ENCODE results near the gene MAP2K7. TPM values are rescaled to one million over a fixed set of nuclear protein-coding genes. Genes with fewer than 3 reads are reported as not detected.

Gene MAP2K7
- total RNA-seq, 4 donors from 2014 or later, result 11.9 to 125 (median 20.9) TPM

DNA sequence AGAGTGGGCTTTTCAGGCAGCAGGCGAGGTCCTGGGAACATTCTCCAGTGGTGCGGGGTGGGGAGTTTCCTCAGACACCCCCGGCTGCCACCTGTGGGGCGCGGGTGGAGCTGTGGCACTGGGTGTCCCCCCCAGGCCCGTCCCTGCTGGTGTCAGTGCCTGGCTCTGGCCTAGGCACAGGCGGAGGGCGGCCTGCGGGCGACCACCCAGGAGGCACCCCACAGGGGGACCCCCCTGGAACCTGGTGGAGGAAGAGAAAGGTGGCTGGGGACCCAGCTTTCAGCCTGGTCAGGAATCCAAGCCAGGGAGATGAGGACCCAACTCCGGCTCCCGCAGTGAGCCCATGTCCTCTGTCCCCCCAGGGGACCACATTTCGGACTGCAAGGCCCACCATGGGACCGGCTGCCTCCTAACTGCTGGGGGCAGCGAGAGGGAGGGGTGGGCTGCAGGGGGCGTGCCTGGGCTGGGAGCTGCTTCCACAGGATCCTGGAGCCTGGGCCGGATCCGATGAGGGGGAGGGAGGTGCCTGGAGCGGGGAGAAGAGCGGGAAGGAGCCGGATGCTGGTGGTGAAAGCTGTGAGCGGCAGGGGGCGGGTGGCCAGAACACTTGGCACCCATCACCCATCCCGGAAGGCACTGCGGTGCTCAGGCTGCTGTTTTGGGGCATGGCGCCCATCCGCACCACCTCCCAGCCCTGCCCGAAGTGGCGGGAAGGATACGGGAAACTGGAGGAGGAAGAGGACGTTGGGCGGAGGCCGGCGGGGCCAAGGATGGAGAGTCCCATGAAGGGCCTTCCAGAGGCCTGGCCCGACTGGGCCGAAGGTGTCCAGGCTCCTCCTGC is 27.8 kb downstream of the MAP2K7 start:
- 70 to 85% methylated on average over 2 to 31 of the region's 36 CpGs for WGBS, 2 donors (ENCODE audit: low coverage in 1 of 2)
- H3K9me3 ChIP-seq, result no peaks in the 10 kb centered on the region
- in situ Hi-C loops (cut with MboI; ENCODE audit: low pct_ligation_motif_present in 1 of 4, low pct_unique_long_range_greater_than_20kb in 1 of 4, low sequenced_read_pairs in 3 of 4), result no loop called here
- peak overlapping the region; percentile 44 to 91 (median 83) for H3K27ac ChIP-seq
- H3K4me1 ChIP-seq, result peaks cover 18 to 34% (median 26%) of the 10 kb centered on the region in 4 donors
- TF ChIP-seq POLR2AphosphoS5 (IDR thresholded peaks at IDR 0.05), result no peak
- TF ChIP-seq, protein P1, sequence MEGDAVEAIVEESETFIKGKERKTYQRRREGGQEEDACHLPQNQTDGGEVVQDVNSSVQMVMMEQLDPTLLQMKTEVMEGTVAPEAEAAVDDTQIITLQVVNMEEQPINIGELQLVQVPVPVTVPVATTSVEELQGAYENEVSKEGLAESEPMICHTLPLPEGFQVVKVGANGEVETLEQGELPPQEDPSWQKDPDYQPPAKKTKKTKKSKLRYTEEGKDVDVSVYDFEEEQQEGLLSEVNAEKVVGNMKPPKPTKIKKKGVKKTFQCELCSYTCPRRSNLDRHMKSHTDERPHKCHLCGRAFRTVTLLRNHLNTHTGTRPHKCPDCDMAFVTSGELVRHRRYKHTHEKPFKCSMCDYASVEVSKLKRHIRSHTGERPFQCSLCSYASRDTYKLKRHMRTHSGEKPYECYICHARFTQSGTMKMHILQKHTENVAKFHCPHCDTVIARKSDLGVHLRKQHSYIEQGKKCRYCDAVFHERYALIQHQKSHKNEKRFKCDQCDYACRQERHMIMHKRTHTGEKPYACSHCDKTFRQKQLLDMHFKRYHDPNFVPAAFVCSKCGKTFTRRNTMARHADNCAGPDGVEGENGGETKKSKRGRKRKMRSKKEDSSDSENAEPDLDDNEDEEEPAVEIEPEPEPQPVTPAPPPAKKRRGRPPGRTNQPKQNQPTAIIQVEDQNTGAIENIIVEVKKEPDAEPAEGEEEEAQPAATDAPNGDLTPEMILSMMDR (IDR thresholded peaks at IDR 0.05), result no peak
- TF ChIP-seq EP300 (IDR thresholded peaks at IDR 0.05; ENCODE audit: low read depth), result no peak
- no peak for TF ChIP-seq POLR2A (IDR thresholded peaks at IDR 0.05)
- H3K36me3 ChIP-seq, result peaks cover 0 to 46% (median 21%) of the 10 kb centered on the region in 4 donors
- DNase-seq, result no peak
- intact Hi-C loops (cut with DNase I; ENCODE audit: low total_unique reads), result loop anchor here (10.0 kb wide), 1 partner anchor 73 kb away; the partner anchor contains the start of gene ELAVL1
- no peaks in the 10 kb centered on the region for H3K27me3 ChIP-seq
- no peak overlapping the region for H3K4me3 ChIP-seq

DNA sequence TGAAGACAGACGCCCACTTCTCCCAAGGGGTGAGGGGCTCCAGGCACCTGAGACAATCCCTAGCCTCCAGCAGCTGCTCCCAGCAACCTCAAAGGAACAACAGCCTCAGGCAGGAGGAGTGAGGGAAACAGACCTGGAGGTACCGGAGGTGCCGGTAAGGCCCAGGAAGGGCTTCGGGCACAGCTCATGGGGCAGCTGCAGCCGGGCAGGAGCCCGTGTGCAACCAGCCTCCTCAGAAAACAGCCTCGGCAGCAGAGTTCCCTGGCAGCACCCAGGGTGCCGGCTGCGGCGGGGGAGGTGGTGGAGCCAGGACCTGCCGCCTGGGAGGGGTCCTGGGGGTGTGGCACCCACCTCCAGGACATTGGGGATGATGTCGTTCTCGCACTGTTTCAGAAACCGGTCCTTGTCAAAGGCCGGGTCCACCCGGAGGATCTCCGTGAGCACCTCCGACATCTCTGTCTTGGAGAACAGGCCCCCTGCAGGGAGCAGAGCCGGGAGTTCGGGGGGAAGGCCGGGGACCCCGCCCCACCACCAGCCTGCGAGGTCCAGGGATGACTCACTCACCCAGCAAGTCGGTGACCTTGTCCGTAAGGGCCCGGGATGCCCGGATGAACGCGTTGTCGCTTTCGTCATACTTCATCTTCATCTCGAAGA is 28.7 kb downstream of the MAP2K7 start:
- no peaks in the 10 kb centered on the region for H3K9me3 ChIP-seq
- intact Hi-C loops (cut with DNase I; ENCODE audit: low total_unique reads), result loop anchor here (10.0 kb wide), 1 partner anchor 72 kb away; the partner anchor contains the start of gene ELAVL1
- no peaks in the 10 kb centered on the region for H3K27me3 ChIP-seq
- H3K27ac ChIP-seq, result peak overlapping the region in 3 of 4 donors; percentile 80 to 91 (median 86)
- peaks cover 14 to 24% (median 19%) of the 10 kb centered on the region in 4 donors for H3K4me1 ChIP-seq
- H3K4me3 ChIP-seq, result no peak overlapping the region
- in situ Hi-C loops (cut with MboI; ENCODE audit: low pct_ligation_motif_present in 1 of 4, low pct_unique_long_range_greater_than_20kb in 1 of 4, low sequenced_read_pairs in 3 of 4), result no loop called here
- no peak for DNase-seq
- TF ChIP-seq POLR2AphosphoS5 (IDR thresholded peaks at IDR 0.05), result no peak
- 90% methylated on average over 32 of the region's 32 CpGs; no CpG with 5 or more reads in 1 of the 2 donors for WGBS, 2 donors (ENCODE audit: low coverage in 1 of 2)
- H3K36me3 ChIP-seq, result peaks cover 0 to 55% (median 26%) of the 10 kb centered on the region in 4 donors

DNA sequence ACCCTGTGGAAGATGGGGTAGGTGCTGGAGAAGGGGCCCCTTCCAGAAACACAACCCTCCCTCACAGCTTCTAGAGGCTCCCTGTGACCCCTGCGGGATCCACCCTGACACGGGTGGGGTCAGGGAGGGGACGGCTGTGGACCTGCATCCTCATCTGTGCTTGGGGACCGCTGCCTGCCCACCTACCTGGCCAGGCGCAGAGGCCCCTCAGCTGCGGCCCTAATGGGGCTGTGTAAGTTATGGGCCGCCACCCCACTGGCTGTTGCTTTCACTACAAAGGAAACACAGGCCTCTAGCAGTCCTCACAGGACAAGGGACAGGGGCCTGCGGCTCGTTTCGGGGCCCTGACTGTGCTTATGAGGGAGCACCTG is 29.2 kb downstream of the MAP2K7 start:
- no peak for DNase-seq
- no peaks in the 10 kb centered on the region for H3K27me3 ChIP-seq
- H3K9me3 ChIP-seq, result no peaks in the 10 kb centered on the region
- H3K36me3 ChIP-seq, result peaks cover 0 to 60% (median 29%) of the 10 kb centered on the region in 4 donors
- intact Hi-C loops (cut with DNase I; ENCODE audit: low total_unique reads) (loop anchor here (10.0 kb wide), 1 partner anchor 72 kb away; the partner anchor contains the start of gene ELAVL1), in situ Hi-C loops (cut with MboI; ENCODE audit: low pct_ligation_motif_present in 1 of 4, low pct_unique_long_range_greater_than_20kb in 1 of 4, low sequenced_read_pairs in 3 of 4) (no loop called here)
- H3K27ac ChIP-seq, result no peak overlapping the region
- H3K4me3 ChIP-seq, result no peak overlapping the region
- TF ChIP-seq POLR2AphosphoS5 (IDR thresholded peaks at IDR 0.05), result no peak
- peaks cover 9 to 19% (median 14%) of the 10 kb centered on the region in 4 donors for H3K4me1 ChIP-seq
- WGBS, 2 donors (ENCODE audit: low coverage in 1 of 2), result 92% methylated on average over 10 of the region's 10 CpGs; no CpG with 5 or more reads in 1 of the 2 donors

DNA sequence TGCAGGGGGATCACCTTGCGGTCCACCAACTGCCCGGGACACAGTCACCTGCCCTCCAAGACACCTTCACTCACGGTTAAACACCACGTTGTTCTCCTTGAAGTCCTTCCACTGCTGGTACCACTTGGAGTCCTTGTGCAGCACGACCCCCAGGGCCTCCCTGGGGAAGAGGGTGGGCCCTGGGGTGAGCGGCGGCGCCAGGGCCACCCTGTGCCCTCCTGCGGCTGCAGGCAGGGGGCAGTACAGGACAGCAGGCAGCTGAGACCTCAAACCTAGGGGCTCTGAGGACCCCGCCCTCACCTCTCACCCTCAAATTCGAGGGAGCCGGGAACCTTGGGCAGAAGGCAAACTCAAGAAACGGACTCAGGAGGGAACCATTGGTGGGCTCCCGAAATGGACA is 29.7 kb downstream of the MAP2K7 start:
- in situ Hi-C loops (cut with MboI; ENCODE audit: low pct_ligation_motif_present in 1 of 4, low pct_unique_long_range_greater_than_20kb in 1 of 4, low sequenced_read_pairs in 3 of 4) (no loop called here), intact Hi-C loops (cut with DNase I; ENCODE audit: low total_unique reads) (loop anchor here (10.0 kb wide), 1 partner anchor 71 kb away; the partner anchor contains the start of gene ELAVL1)
- peaks cover 0 to 62% (median 30%) of the 10 kb centered on the region in 4 donors for H3K36me3 ChIP-seq
- peak overlapping the region in 1 of 4 donors; percentile 28 for H3K27ac ChIP-seq
- H3K9me3 ChIP-seq, result no peaks in the 10 kb centered on the region
- no peaks in the 10 kb centered on the region for H3K27me3 ChIP-seq
- DNase-seq, result no peak
- H3K4me3 ChIP-seq, result no peak overlapping the region
- peaks cover 7 to 14% (median 10%) of the 10 kb centered on the region in 4 donors for H3K4me1 ChIP-seq
- TF ChIP-seq POLR2AphosphoS5 (IDR thresholded peaks at IDR 0.05) (no peak), EP300 (IDR thresholded peaks at IDR 0.05; ENCODE audit: low read depth) (no peak)
- TF ChIP-seq, protein P1 (IDR thresholded peaks at IDR 0.05), result peak in 1 of 5 experiments; percentile 8
- WGBS, 2 donors (ENCODE audit: low coverage in 1 of 2), result 89% methylated on average over 14 of the region's 14 CpGs; no CpG with 5 or more reads in 1 of the 2 donors

All from transverse colon (tissue), 4 donors.